ENCODE results near the gene SS18L1.

DNA sequence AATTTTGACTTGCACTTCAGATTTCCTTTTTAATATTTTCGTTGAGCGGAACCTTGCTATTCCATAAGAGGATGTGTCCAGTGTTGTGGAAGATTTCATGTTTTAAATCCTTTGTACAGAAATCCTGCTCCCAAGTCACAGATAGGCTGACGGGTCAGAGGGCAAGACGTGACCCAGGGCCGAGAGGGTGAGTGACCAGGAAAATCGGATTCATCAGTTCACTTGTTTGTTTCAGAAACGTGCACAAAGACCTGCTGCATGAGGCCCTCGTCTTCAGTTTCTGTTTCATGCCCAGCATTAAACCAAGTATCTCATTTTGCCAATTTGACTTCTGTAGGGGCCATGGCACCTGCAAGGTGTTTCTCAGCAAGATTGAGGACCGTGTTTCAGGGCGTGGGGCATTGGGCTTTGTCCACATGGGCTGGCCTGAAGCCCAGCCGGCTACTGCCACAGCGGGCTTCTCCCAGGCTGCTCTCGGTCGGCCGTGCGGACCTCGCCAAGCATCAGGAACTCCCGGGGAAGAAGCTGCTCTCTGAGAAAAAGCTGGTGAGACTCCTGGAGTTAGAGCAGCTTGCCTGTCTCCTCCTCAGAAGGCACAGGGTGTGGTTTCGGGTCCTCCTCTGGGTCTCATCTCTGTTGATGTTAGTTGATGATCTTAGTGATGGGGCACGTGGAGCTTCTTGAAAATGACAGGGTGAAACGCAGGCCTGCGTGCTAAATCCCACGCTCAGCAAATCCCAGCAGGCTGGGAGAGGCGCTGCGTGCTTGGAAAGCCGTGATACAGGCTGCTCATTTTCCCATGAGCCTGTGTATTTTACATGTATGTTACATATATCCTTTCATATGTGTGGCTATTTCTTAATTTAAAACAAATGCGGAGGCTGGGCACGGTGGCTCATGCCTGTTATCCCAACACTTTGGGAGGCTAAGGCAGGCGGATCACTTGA is 49.8 kb downstream of the SS18L1 start:
- TF ChIP-seq POLR2AphosphoS5 (IDR thresholded peaks at IDR 0.05; ENCODE audit: low read depth, low read length) (no peak), POLR2A (IDR thresholded peaks at IDR 0.05; ENCODE audit: low read depth, low read length) (no peak)
